HS-27A (cell line): ENCODE measurements around the gene OS9.

ENCODE experiments used
- DNase-seq: peaks from one replicate; pipeline ENCODE4 v3.0.0-alpha.2; 2012; ENCODE audit warnings: low read depth, missing footprints

OS9 gene

DNA sequence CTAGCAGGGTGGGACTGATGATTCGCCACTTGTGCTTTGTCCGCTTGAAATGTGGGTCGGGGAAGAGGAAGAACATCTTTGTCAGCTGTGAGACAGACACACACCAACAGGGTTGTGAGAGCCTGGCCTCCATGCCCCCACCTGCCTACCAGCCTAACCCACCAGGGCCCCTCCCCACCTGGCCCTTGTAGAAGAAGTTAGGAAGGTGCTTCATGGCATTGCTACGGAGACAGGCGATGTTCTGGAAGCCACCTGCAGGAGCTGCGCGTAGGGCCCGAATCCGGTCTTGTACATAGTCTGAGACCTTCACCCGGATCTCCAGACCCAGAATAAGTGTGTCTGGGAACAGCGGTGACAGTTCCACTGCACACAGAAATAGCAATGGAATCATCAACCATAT, 75.7 kb downstream of the OS9 start:
- no peak for DNase-seq

DNA sequence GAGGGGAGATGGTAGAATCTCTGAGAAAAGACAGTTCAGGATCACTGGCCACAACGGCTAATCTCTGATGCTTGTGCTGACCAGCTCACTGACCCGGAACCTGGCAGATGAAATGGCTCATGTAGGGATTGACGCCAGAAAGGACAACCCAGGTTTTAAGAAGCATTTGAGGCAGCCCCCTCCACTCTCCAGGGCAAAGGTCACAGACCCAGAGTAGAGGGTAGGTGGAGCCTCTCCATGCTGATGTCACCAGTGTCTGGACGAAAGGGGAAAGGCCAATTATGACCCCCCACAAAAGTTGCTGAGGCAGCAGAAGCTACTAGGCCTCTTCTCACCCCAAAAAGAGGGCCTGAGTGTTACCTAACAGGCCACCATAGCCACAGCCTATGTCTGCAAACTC, 76.8 kb downstream of the OS9 start:
- DNase-seq: no peak
